CD4-positive, alpha-beta T cell treated with Interleukin-15 for 4 hours (primary cell): ENCODE measurements around the gene FAM161A.
A peak's percentile ranks its signal among the peaks of the same experiment; 100 is the strongest.
"Not testable (repeated sequence)": the region's sequence is repeated elsewhere in the genome, so short reads cannot be mapped to it uniquely, and the experiment has no call there.

Source experiments
- DNase-seq: peaks from one replicate; pipeline ENCODE4 v3.0.0-alpha.2; 2020; ENCODE audit warnings: low spot score

The FAM161A gene, protein sequence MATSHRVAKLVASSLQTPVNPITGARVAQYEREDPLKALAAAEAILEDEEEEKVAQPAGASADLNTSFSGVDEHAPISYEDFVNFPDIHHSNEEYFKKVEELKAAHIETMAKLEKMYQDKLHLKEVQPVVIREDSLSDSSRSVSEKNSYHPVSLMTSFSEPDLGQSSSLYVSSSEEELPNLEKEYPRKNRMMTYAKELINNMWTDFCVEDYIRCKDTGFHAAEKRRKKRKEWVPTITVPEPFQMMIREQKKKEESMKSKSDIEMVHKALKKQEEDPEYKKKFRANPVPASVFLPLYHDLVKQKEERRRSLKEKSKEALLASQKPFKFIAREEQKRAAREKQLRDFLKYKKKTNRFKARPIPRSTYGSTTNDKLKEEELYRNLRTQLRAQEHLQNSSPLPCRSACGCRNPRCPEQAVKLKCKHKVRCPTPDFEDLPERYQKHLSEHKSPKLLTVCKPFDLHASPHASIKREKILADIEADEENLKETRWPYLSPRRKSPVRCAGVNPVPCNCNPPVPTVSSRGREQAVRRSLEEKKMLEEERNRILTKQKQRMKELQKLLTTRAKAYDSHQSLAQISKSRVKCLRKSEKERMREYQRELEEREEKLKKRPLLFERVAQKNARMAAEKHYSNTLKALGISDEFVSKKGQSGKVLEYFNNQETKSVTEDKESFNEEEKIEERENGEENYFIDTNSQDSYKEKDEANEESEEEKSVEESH

DNA sequence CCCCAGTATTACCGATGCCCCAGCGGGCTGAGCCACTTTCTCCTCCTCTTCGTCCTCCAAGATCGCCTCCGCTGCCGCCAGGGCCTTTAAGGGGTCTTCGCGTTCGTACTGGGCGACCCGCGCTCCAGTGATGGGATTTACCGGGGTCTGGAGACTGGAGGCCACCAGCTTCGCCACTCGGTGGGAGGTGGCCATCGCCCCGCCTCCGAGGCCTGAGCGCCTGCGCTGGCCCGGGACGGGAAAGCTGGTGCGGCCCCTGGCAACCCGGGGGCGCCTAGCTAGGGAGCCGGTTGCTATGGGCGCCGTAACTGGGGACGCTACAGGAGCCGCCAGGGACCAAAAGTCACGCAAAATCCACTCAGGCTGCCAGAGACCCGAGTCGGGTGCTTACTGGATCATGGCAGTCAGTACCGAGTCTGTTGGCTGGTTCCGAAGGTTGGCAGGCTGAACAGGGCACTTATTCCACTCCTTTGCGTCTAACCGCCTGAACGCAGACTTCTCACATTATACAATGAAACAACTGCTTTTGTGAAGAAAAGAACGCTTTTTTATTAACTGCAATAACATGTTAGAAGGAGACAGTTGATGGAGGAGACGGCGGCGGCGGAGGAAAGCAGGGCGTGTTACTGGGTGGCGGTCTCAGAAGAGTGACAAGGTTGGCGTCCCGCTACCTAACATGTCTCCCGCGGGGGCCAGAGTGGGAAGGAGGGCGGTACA, at the start of gene FAM161A:
Gene FAM161A, minus strand, starts transcription at position 214 of the 717 bp plus-strand sequence. Its CDS starts 19 bp downstream, at position 195.
- DNase-seq = peak; percentile 76

DNA sequence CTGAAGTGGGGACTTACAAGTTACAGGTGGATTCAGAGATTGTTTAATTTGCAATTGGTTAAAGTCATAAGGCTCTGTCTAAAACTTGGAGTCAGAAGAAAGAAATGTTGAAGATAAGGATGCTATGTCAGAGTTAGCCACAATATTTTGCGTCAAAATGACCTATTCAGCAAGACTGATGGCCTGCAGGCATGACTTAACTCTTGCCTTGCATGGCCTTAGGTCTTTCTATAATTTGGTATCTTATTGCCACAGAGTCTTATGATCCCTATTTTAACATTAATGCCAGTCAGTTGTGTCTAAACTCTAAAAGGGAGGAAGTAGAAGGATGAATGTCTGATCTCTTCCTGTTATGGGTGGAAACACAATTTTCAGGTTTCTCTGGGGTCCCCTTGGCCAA, 46.4 kb upstream of the FAM161A start:
- DNase-seq = no peak

DNA sequence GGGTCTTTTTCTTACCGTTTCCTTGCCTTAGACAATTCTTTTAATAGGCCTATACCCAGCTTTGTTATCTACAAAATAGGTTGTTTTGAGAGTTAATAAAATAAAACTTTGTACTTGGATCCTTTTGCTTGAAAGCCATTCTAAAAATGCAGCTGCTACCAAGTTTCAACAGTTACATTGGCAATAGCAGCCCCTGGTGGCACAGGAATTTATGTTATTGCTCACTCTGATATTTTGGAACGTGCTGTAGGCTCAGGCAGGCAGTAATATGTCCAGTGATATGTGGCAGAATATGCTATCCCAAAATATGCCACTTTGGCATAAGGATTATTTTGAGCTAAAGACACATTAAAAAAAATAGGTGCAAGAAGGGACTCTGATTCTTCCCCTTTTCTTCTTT, 45.0 kb upstream of the FAM161A start:
- DNase-seq = peak; percentile 12

DNA sequence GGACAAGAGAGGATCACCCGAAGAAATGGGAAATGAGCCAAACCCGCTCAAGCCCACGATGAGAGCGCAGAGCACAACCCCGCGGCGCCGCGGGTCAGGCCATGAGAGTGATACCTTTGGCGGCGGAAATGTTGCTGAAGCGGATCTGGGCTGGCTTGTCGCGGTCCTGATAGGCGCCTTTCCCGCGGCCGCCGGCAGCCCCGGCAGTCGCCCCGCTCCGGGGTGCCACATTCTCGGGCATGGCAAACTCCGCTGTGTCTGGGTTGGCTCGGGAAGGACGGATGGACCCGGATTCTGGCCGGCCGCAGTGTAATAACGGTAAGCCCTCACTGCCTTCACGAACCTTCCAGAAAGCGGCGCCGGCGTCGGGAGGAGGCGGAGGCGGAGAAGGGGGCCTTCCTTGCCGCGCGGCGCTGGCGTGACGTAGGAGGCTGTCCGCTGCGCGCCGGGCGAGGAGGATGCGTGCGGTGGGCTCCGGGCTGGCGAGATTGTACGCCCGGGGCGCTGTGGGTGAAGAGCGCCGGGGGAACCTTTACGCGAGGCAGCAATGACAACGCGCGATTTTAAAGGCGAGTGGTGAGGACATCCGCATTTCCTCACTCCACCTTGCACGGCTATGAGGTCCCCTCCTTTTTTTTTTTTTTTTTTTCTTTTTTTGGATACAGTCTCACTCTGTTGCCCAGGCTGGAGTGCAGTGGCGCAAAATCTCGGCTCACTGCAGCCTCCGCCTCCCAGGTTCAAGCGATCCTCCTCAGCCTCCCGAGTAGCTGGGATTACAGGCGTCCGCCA, 34.6 kb upstream of the FAM161A start, which contains the start of gene CCT4:
Gene CCT4, minus strand, starts transcription at position 390 of the 789 bp plus-strand sequence. Its CDS starts 149 bp downstream, at position 241.
- DNase-seq = peak; percentile 92

DNA sequence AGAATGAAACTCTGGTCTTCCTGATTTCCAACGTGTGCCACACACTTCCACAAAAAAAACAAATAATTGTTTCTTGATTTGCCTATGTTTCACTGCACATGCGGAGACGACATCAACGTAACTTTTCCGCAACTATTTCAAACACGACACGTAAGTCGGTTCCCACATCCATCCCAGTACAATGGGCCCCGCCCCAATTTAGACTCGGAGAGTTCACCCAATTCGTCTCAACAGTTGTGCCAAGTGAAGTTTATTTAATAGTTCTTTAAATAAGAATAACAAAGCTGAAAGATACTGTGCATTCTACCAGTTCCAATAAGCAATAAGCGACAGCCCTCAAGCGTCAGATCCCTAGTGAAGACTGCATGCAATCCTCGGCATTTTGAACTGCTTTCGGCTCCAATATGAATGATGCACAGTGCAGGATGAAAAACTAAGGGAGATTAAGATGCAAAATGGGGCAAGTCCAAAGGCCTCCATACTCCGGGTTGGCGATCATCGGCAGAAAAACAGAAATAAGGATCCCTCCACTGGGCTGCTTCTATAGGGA, 33.9 kb upstream of the FAM161A start:
- DNase-seq = peak; percentile 22

DNA sequence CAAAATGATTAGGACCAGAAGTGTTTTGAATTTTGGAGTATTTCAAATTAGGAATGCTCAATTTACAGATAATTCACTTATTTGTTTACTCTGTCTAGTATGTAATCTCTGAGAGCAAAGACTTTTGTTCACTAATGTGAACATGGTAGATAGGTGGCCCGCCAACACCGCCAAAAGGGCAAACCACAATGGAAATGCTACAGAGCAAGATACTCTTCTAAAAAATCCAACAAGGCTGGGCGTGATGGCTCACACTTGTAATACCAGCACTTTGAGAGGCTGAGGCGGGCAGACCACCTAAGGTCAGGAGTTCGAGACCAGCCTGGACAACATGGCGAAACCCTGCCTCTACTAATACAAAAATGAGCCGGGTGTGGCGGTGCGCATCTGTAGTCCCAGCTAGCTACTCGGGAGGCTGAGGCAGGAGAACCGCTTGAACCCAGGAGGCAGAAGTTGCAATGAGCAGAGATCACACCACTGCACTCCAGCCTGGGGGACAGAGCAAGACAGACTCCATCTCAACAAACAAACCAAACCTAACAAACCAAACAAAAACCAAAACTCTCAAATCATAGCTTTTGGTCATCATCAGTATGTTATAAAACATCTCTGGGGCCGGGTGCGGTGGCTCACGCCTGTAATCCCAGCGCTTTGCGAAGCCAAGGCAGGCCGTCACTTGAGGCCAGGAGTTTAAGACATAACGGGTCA, 32.2 kb upstream of the FAM161A start:
- no peak for DNase-seq

DNA sequence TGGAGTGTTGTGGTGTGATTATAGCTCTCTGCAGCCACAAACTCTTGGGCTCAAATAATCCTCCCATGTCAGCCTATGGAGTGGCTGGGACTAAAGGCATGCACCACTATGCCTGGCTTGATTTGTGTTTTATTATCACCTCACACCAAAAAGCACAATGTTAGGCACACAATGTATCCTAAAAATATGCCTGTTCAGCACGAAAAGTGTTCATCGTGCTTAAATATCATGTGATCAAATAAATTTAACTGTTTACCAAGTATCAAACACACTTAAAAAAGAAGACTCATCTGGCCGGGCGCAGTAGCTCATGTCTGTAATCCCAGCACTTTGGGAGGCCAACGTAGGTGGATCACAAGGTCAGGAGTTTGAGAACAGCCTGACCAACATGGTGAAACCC, 29.0 kb upstream of the FAM161A start:
- DNase-seq = no peak

DNA sequence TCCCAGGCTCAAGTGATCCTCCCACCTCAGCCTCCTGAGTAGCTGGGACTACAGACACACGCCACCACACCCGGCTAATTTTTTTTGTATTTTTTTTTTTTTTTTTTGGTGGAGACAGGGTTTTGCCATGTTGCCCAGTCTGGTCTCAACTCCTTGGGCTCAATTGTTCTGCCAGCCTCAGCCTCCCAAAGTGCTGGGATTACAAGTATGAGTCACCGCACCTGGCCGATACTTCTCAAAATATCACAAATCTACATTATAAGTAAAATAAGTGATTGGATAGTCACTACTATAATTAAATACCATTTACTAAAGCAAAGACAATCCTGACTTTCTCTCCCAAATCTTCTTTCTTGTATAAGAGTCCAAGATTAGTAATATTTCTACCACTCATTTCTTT, 25.5 kb upstream of the FAM161A start:
- DNase-seq = not testable (repeated sequence)

DNA sequence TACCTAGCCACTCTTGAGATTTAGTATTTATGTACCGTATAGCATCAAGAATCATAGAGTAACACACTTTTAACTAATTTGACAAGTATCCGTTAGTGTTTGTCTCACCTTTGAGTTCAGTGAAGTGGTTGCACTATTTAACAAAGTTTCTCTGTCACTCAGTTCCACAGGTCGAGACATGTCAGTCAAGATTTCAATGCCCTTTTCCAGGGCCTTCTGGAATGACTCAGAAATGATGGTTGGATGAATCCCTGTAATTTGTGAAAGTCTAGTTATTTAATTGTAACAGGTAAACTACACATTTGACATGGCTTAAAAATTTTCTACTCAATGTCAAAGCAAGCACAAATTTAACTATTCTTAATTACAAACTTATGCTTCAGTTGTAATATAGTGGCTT, 24.9 kb upstream of the FAM161A start:
- no peak for DNase-seq

DNA sequence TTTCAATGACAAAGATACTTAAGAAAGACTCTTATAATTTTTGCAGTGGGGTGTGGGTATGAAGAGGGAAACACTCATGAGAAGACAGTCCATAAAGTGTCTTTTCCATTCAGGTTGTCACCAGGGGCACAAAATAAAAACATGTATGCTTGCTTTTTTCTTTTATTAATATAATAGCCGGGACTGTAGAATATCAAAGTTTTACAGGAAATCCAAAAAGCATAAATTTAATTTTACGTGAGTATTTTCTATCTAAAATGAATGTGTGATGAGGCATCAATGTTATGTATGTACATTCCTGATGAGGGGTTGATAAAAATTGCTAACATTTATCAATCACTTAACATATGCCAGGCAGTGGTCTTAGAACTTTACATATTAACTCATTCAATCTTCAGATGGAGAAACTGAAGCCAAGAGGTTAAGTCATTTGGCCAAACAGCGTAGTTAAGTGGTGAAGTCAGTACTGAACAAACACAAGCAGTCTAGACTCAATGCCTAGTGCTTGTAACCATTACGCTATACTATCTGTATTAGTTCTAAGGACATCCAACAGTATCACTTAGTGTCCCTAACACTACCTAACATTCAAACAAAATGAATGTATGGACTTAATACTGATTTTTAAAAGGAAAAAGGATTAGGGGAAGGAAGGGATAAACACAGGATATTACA, 23.8 kb upstream of the FAM161A start:
- DNase-seq = no peak

DNA sequence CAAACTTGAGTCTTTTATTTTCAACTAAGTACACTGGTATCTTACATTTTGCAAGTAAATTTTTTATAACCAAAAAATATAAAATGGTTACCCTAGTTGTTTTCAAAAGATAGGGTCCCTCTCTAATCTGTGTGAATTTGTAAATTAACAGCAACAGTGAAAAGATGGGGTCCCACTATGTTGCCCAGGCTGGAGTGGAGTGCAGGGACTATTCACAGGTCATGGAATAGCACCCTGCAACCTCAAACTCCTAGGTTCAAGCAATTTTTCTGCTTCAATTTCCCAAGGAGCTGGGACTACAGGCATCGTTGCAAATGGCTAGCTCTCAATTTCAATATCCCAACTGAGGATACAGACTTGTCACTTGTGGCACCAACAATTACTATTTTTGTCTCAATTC, 22.5 kb upstream of the FAM161A start:
- DNase-seq = no peak

DNA sequence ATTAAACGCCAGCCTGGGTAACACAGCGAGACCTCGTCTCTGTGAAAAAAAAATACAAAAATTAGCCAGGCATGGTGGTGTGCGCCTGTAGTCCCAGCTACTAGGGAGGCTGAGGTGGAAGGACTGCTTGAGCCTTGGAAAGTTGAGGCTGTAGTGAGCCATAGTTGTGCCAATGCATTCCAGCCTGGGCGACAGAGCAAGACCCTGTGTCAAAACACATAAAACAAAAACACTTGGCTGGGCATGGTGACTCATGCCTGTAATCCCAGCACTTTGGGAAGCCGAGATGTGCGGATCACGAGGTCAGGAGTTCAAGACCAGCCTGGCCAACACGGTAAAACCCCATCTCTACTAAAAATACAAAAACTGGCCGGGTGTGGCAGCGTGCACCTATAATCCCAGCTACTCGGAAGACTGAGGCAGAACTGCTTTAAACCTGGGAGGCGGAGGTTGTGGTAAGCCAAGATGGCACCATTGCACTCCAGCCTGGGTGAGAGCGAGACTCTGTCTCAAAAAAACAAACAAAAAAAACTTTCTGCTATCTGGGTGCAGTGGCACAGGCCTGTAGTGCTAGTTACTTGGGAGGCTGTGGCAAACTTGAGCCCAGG, 12.7 kb upstream of the FAM161A start:
- DNase-seq = not testable (repeated sequence)

DNA sequence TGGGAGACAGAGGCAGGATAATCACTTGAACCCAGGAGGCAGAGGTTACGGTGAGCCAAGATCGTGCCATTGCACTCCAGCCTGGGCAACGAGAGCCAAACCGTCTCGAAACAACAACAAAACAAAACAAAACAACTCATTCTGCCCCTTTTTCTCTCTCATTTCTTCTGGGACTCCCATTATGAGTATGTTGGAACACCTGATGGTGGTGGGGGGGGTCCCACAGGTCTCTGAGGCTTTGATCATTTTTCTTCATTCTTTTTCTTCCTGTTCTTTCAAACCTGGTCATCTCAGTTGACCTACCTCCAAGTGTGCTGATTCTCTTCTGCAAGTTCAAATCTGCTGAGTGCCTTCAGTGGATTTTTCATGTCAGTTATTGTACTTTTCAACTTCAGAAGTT, 8.2 kb upstream of the FAM161A start:
- no peak for DNase-seq

DNA sequence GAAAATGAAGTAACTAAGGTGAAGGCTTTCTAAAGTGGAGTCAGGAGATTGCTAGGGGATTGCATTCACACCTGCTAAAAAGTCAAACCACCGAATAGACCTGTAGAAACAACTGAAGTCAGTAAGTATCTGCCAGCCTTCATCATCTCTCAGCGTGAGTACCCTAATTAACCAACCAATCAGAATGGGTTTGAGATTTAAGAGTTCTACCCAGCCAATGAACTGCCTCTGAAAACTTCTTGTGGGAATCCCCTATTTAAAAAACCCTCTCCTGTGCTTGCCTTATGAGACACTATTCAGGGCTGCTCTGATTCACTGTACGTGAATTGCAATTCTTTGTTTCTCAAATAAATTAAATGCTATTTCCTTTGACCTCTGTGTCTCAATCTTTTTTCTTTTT, 3.4 kb upstream of the FAM161A start:
- no peak for DNase-seq

DNA sequence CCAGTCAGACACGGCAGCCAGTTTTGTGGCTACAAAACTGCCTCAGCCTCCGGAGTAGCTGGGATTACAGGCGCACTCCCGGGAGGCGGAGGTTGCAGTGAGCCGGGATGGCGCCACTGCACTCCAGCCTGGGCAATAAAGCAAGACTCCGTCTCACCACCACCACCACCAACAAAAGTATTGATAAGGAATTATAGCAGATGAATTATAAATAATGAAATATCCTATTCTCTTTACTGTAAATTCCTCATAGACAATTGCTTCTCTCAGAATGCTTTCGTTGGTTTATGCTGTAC, 1.4 kb upstream of the FAM161A start:
- no peak for DNase-seq

DNA sequence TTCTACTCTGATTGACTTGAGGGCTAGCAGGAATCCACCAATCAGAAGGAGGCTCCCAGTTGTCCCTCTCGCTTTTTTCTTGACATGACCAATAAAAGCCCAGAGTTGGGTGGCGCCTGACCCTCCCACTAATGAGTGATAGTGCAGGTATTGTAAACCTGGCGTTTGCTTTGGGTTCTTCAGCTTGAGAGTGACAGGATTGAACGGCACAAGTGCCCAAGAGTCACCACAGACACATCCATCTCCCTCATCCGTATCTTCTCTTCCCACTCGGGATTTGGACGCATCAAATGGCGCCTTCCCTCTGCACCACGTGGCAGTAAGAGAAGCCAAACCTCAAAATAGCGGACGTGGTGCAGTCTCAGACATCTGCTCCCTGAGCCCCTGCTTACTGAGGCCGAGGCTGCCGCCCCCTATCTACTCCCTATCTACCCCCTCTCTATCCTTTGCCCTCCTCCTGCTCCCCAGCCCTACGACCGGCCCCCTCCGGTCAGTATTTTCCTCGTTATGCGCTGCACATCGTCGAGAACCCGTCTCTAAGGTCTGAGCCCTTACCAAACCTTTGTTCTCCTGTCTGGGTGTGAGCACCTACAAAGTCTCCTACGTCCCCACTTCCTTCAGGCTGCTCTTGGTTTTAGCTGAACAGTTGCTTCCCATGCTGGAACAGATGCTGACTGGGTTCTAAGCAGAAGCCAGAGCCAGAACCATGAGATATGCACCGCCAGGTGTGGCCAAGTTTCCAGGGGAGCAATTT, 881 bp upstream of the FAM161A start:
- DNase-seq = peak; percentile 95

DNA sequence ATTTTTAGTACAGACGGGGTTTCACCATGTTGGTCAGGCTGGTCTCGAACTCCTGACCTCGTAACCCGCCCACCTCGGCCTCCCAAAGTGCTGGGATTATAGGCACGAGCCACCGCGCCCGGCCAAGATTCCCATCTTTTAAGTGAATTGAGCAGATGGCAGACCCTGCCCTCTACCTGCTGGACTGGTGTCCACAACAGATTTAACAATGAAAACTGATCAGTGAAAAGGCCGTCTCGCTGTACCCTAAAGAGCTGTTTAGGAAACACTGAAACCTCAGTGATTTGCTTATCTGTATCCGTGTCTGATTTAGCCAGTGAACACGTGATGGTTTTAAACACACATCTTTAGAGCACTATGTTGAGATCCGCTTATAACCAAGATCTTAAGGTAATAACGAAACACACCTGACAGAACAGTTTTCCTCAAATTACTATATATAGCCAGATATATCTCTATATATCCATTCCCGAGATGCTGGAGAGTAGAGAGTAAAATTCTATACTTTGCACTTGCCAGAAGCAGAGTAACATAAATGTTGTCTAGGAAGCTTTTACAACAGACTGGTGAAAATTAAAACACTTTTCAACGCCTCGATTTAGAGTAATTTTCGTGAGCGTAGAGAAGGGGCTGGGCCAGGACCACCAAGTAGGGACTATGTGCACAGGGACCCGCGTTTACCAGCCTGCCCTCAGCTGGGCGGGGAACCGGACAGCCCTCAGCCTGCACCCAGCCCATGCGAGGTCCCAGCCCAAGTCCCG, 594 bp downstream of the FAM161A start:
- peak; percentile 0 for DNase-seq

DNA sequence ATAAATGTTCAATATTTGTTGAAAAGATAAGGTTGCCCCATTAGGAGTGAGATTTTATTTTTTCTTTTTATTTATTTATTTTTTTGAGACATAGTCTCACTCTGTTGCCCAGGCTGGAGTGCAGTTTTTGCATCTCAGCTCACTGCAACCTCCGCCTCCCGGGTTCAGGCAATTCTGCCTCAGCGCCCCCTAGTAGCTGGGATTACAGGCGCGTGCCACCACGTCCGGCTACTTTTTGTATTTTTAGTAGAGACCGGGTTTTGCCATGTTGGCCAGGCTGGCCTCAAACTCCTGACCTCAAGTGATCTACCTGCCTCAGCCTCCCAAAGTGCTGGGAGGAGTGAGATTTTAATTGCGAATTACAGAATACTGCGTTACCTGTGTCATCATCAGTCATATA, 2.6 kb downstream of the FAM161A start:
- DNase-seq = not testable (repeated sequence)

DNA sequence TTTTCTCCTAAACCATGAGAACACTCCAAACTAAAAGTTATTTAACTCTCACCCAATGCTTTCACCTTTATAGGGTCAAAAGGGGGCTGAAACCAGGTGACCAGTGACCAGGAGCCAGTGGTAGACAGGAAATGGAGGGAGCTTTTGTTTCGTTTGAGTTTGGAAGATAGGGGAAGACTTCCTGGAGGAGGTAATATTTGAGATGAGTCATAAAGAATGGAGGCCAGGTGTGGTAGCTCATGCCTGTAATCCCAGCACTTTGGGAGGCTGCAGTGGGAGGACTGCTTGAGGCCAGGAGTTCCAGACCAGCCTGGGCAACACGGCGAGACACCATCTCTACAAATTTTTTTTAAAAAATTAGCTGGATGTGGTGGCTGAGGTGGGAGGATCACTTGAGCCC, 8.5 kb downstream of the FAM161A start:
- no peak for DNase-seq
